Choroid plexus epithelial cell (primary cell): Measurements from ENCODE around the gene MFSD2A.
"Not testable (repeated sequence)": the region's sequence is repeated elsewhere in the genome, so short reads cannot be mapped to it uniquely, and the experiment has no call there.

ENCODE experiments used
- DNase-seq: peaks from one replicate; pipeline ENCODE4 v3.0.0-alpha.2; 2010; ENCODE audit warnings: low read depth
- H3K4me3 ChIP-seq: 2 replicates; pipeline ENCODE4 v1.5.1; 2011; ENCODE audit warnings: low read depth, mild to moderate bottlenecking, control low read depth, low read length, moderate library complexity
- TF ChIP-seq, protein P1 (sequence below): conservative IDR thresholded peaks from 2 replicates; pipeline ENCODE4 v1.5.1; 2011; ENCODE audit warnings: low read depth, mild to moderate bottlenecking, control low read depth, inconsistent platforms, low read length, moderate library complexity

Gene MFSD2A

DNA sequence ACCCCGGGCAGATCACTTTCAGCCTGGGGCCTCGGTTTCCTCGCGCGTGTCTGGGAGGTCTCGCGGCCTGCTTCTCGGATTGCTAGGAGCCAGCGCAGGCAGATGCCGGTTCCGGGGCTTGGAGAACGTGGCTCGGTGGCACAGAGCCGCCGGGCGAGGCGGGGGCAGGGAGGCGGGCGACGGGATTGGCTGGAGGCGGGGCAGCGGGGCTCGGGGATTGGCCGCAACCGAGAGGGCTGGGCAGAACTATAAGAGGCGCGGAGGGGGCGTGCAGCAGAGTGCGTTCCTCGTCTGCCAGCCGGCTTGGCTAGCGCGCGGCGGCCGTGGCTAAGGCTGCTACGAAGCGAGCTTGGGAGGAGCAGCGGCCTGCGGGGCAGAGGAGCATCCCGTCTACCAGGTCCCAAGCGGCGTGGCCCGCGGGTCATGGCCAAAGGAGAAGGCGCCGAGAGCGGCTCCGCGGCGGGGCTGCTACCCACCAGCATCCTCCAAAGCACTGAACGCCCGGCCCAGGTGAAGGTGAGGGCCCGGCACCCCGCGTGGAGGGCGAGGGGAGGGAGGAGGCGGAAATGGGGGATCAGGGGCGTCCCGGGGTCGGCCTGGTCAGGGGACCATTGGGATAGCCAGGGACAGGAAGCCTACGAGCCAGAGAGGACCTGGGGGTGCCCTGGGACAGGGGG is at the start of gene MFSD2A:
MFSD2A (plus strand) TSS at position 276 of the 677 bp plus-strand sequence; CDS start at position 424, 148 bp downstream.
- H3K4me3 ChIP-seq, result peak within 1 kb of the TSS; percentile 54
- DNase-seq, result peak; percentile 90
- TF ChIP-seq, protein P1, sequence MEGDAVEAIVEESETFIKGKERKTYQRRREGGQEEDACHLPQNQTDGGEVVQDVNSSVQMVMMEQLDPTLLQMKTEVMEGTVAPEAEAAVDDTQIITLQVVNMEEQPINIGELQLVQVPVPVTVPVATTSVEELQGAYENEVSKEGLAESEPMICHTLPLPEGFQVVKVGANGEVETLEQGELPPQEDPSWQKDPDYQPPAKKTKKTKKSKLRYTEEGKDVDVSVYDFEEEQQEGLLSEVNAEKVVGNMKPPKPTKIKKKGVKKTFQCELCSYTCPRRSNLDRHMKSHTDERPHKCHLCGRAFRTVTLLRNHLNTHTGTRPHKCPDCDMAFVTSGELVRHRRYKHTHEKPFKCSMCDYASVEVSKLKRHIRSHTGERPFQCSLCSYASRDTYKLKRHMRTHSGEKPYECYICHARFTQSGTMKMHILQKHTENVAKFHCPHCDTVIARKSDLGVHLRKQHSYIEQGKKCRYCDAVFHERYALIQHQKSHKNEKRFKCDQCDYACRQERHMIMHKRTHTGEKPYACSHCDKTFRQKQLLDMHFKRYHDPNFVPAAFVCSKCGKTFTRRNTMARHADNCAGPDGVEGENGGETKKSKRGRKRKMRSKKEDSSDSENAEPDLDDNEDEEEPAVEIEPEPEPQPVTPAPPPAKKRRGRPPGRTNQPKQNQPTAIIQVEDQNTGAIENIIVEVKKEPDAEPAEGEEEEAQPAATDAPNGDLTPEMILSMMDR, result no peak

DNA sequence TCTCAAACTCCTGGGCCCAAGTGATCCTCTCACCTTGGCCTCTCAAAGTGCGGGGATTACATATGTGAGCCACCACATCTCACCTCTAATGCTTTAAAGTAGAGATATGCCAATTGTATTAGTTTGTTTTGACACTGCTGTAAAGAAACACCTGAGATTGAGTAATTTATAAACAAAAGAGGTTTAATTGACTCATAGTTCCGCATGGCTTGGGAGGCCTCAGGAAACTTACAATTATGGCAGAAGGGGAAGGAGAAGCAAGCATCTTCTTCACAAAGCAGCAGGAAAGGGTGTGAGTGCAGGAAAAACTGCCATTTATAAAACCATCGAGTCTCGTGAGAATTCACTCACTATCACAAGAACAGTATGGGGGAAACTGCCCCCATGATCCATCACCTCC is 49.8 kb upstream of the MFSD2A start:
- H3K4me3 ChIP-seq, result no peak overlapping the region
- TF ChIP-seq, protein P1, result no peak
- DNase-seq, result no peak

DNA sequence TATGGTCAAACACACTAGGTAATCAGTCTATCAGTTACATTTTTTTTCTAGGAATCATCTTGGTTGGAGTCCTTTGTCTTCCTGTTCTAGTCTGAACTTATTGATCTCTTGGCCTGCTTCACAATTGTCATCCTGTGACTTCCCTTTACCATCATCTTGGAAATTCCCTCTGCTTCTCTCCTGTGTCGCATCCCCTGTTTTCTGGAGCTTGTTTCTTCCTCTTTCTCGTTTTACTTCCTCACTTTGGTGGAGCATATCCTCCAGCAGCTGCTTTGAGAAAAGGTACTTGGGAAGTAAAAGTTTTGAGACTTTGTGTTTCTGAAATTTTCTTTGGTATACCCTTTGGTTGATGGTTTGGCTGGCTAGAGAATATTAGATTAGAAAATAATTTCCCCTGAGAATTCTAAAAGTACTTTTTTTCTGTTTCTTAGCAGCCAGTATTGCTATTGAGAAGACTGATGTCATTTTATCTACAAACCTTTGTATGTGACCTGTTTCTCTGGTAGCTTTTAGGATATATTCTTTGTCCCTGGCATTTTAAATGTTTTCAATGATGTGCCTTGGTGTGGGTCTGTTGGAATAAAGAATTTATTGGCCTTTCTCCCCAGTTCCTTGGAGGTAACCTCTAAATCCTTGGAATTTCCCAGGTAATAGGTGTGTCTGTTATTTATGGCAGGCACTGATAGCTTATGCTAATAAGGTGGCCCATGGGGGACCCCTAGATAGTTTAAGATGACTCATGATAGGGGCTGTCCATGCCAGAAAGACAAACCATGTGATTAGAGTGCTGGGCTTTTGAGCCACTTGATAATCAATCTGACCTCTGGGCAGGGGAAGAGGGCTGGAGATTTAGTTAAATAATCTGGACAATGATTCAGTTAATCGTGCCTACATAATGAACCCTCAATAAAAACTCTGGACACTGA is 47.2 kb upstream of the MFSD2A start:
- DNase-seq, result no peak
- H3K4me3 ChIP-seq, result no peak overlapping the region
- TF ChIP-seq, protein P1, result no peak

DNA sequence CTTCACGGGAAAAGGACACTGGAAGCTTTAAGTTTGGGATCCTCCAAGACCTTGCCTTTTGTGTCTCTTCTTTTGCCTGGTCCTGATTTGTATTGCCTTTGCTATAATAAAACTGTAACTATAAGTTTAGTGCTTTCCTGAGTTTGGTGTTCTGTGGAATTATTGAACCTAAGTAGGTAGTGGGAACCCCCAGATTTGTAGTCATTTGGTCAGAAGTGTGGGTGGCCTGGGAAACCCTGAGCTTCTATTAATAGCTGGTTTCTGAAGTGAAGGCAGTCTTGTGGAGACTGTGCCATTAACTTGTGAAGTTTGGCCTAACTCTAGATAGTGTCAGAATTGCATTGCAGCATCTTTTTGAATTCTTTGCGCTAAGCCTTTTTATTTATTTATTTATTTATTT is 46.4 kb upstream of the MFSD2A start:
- TF ChIP-seq, protein P1, result no peak
- H3K4me3 ChIP-seq, result no peak overlapping the region
- no peak for DNase-seq

DNA sequence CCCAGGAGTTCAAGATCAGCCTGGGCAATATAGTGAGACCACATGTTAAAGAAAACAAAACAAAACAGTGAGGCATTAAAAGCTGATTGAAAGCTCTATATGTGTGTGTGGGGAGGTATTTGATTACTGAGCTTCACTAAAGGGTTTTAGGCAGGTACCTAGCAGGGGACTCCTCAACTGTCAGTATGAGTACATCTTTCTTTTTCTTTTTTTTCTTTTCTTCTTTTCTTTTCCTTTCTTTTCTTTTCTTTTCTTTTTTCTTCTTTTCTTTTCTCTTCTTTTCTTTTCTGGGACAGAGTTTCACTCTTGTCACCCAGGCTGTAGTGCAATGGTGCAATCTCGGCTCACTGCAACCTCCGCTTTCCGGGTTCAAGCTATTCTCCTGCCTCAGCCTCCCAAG is 44.7 kb upstream of the MFSD2A start:
- no peak for DNase-seq
- TF ChIP-seq, protein P1, result no peak
- no peak overlapping the region for H3K4me3 ChIP-seq

DNA sequence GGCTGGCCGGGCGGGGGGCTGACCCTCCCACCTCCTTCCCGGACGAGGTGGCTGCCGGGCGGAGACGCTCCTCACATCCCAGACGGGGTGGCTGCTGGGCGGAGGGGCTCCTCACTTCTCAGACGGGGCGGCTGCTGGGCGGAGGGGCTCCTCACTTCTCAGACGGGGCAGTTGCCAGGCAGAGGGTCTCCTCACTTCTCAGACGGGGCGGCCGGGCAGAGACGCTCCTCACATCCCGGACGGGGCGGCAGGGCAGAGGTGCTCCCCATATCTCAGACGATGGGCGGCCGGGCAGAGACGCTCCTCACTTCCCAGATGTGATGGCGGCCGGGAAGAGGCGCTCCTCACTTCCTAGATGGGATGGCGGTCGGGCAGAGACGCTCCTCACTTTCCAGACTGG is 41.8 kb upstream of the MFSD2A start:
- not testable (repeated sequence) for DNase-seq, H3K4me3 ChIP-seq

DNA sequence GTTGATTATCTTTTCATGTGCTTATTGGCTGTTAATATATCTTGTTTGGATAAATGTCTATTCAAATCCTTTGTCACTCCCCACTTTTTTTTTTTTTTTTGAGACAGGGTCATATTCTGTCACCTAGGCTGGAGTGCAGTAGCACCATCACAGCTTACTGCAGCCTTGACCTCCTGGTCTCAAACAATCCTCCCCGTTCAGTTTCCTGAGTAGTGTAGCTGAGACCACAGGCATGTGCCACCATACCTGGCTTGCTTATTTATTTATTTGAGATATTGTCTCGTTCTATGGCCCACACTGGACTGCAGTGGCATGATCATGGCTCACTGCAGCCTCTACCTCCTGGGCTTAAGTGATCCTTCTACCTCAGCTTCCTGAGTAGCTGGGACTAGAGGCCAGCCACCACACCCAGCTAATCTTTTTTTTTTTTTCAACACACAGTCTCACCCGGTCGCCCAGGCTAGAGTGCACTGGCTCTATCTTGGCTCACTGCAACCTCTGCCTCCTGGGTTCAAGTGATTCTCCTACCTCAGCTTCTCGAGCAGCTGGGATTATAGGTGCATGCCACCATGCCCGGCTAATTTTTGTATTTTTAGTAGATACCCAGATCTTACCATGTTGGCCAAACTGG is 39.3 kb upstream of the MFSD2A start:
- TF ChIP-seq, protein P1, result no peak
- no peak for DNase-seq
- H3K4me3 ChIP-seq, result no peak overlapping the region
